GM12872 (cell line): Measurements from ENCODE around the gene ADAMTS20.

Experiments used
- TF ChIP-seq, protein P1 (sequence below): IDR thresholded peaks from 3 replicates; pipeline ENCODE4 v1.5.1; 2011; ENCODE audit warnings: low read depth, mild to moderate bottlenecking, low read length, moderate library complexity; ENCODE audit not compliant: insufficient read depth

ADAMTS20 gene

DNA sequence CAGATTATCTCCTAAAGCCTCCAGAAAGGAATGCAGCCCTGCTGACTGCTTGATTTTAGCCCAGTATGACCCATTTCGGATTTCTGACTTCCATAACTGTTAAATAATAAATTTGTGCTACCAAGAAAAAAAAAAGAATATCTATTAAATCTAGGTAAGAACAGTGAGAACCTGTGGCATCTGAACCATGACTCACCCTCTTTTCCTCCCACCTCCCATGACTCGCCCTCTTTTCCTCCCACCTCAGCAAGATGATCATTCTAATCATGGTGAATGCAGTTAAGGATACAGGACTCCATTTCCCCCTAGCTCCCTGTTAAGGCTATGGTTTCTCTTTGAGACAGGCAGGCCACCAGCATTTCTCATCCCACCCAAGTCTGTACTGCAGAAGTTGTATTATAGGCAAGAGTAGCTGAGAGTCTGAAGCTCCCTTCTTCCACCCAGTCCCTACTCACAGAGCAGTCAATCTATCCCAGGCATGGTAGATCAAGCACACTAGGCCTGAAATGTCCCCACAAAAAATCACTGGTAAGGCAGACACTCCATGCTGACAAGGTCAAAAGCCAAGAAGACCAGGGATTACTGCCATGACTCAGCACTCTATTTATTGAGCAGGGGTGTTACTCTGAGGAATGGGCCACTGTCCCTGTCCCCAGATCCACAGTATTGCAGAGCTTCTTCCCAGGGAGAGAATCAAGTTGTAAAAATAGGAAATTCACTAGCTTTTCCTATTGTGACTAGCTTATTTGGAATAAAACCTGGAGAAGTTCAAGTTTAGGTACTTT, 188.9 kb downstream of the ADAMTS20 start:
- TF ChIP-seq, protein P1, sequence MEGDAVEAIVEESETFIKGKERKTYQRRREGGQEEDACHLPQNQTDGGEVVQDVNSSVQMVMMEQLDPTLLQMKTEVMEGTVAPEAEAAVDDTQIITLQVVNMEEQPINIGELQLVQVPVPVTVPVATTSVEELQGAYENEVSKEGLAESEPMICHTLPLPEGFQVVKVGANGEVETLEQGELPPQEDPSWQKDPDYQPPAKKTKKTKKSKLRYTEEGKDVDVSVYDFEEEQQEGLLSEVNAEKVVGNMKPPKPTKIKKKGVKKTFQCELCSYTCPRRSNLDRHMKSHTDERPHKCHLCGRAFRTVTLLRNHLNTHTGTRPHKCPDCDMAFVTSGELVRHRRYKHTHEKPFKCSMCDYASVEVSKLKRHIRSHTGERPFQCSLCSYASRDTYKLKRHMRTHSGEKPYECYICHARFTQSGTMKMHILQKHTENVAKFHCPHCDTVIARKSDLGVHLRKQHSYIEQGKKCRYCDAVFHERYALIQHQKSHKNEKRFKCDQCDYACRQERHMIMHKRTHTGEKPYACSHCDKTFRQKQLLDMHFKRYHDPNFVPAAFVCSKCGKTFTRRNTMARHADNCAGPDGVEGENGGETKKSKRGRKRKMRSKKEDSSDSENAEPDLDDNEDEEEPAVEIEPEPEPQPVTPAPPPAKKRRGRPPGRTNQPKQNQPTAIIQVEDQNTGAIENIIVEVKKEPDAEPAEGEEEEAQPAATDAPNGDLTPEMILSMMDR, result no peak

DNA sequence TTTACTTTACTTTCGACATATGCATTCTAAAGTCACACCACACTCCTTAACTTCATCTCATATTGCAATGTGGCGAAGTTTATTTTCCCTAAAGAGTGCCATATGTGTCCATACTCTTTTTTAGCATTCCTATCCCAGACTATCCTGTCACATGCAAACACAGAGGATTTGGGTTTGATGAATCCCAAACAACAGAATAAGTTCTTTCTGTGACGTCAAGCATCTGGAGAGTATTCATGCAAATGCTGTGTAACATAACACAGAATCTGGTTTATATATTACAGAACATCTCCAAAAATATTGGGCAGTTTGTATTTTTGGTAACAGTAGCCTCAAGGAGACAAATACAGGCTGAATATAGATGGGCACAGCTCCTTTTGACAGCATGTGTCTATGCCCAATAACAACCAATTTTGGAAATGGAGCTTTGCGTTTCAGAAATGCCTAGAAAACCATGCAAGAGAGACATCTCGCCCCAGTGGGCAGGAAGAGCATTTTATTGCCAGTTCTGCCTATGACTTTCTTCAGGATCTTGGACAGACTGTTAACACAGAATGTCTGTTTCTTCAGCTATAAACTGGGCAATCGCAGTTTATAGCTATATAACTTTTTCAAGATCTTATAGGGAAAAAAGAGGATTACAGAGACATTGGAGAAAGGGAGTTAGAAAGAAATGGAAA, 190.8 kb downstream of the ADAMTS20 start:
- TF ChIP-seq, protein P1, result no peak

DNA sequence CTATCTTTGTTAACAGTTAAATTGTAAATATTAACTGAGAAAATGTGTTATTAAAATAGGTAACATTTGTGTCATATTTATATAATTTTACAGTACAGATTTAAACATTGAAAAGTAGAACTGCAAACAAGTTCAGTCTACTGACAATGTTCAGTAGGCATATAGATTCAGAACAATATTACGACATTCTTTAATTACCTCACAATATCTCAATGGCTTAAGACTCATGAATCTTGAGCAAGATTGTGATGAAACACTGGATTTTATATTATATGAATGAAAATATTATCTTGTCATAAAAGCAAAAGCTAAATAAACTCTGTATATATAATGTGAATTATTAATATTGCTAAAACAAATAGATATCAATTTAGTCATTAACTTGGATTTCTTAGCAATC, 194.9 kb downstream of the ADAMTS20 start:
- TF ChIP-seq, protein P1, result no peak

DNA sequence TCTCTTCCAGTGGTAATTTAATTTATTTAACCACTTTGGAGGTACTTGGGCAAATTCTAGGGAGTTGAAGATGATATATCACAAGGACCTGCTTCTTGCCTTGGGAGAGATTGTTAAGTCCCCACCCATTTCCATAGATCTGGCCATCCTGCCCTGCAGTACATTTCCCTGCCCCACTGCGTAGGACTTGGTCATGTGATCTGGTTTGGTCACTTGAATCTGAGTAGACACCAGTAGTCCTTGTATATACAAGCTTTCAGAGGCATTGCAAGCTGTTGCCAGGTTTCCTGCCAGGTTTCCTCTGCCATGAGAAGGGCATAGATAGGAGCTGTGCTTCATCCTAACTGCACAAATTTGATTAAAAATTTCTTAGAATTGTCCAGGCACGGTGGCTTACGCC, 200.0 kb downstream of the ADAMTS20 start:
- TF ChIP-seq, protein P1, result no peak

DNA sequence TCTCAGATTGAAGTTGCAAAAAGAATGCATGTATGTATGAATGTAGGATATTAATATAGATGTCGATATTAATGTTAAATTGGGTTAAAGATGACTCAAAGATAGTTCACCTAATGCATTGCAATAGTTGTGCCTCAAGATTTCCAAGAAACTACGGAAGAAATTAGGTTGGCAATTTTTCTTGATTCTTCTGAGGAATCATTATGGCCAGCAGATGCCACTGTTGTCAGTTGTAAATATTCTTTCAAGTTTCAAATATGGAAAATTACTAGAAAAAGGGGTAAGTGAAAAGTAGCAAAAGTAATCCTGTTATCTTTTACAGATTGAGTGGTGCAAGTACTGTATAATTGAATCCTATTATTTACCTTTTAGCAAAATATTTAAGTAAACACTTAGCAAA, 202.1 kb downstream of the ADAMTS20 start:
- TF ChIP-seq, protein P1, result no peak

DNA sequence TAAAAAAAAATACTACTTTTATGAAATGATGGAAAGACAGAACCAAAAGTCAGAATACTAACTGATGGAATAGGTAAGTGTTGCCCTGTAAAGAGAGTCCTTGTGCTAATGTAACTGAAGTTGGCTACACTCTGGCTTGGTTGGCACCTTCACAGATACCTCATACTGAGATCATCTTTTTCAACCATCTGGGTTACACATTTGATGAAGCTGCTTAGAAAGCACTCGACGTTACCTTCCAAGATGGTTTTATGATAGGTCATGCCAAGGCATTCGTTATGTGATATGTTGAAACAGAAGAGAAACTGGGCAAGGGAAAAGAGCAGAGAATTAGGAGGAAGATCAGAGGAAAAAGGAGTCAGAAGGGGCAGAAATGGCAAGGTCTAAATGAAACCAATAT, 203.8 kb downstream of the ADAMTS20 start:
- TF ChIP-seq, protein P1, result no peak

DNA sequence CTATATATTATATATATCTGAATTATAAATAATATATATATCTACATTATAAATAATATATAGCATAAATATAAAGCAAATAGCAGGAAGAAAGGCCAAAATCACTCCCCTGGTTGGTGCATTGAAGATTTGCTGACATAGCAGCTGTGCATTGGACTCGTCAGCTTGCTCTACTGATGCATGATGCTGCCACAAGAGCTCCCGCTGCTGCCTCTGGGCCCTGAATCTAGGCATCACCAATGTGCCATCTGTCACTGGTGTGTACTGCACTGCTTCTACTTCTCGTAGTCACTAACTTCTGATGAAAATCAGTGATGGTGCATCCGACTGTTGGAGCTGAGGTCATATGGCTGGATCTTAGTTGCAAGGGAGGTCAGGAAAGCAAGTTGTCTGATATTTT, 205.0 kb downstream of the ADAMTS20 start:
- TF ChIP-seq, protein P1, result no peak
